Measurements from ENCODE around the gene TMEM30A.

The TMEM30A gene

DNA sequence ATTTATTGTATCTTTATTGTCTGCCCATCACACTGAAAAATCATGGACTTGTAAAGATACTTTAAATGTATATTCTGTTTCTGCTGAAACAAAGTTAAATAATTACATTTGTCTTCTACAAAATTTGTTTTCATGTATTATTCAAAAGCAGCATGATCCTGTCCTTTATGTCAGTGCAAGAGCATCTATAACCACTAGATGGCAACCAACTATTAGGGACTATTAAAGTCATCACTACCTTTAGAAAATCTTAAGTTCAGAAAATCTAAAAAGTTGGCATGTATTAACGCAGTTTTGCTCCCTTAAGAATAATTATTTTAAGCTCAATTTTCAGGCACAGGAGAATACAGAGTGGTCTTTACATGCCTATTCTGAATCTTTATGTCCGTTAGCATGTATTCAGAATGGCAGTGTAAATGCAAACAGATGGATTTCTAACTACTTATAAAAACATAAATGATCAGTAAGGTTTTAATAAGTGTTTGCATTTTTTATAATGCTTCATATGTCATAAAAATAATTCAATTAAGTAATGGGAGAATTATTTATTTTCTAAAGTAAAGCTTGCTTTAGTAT, 17.8 kb downstream of the TMEM30A start:
- WGBS (ENCODE audit: insufficient coverage, insufficient read length): no CpG with 5 or more reads among the region's 2 CpGs
- peaks cover 2% of the 10 kb centered on the region; the same call in 1 of the 2 replicates for H3K4me1 ChIP-seq (ENCODE audit: control insufficient read depth, insufficient read depth, low read length)
- H3K27ac ChIP-seq (ENCODE audit: low read length): no peak overlapping the region
- no peaks in the 10 kb centered on the region for H3K9me3 ChIP-seq (ENCODE audit: control insufficient read depth, insufficient read depth, low read length)
- no peaks in the 10 kb centered on the region for H3K36me3 ChIP-seq (ENCODE audit: control insufficient read depth, insufficient read depth, low read length)
- no peak overlapping the region for H3K4me3 ChIP-seq (ENCODE audit: low read length)
- no peak for DNase-seq (ENCODE audit: low read depth, low spot score)
- H3K27me3 ChIP-seq (ENCODE audit: control insufficient read depth, insufficient read depth, low read length): no peaks in the 10 kb centered on the region

DNA sequence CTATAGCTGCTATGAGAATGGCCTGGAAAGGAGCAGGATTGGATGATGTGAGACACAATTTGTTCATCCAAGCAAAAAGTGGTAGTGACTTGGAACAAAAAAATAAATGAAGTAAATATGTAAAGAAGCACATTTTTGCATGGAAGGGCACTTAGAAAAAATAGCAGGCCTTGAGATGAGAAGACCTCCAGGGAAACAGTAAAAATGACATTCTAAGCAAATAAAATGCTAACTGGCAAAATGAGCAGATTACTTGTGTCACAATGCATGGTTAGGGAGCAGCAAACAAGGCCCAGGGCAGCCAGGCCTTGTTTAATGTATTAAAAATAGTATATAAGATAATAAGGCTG, 21.2 kb downstream of the TMEM30A start:
- H3K4me3 ChIP-seq (ENCODE audit: low read length): no peak overlapping the region
- H3K9me3 ChIP-seq (ENCODE audit: control insufficient read depth, insufficient read depth, low read length): no peaks in the 10 kb centered on the region
- no peak for DNase-seq (ENCODE audit: low read depth, low spot score)
- no peak overlapping the region for H3K27ac ChIP-seq (ENCODE audit: low read length)
- no peaks in the 10 kb centered on the region; the same call in 1 of the 2 replicates for H3K36me3 ChIP-seq (ENCODE audit: control insufficient read depth, insufficient read depth, low read length)
- H3K27me3 ChIP-seq (ENCODE audit: control insufficient read depth, insufficient read depth, low read length): no peaks in the 10 kb centered on the region
- H3K4me1 ChIP-seq (ENCODE audit: control insufficient read depth, insufficient read depth, low read length): peaks cover under 1% of the 10 kb centered on the region; the same call in 1 of the 2 replicates

DNA sequence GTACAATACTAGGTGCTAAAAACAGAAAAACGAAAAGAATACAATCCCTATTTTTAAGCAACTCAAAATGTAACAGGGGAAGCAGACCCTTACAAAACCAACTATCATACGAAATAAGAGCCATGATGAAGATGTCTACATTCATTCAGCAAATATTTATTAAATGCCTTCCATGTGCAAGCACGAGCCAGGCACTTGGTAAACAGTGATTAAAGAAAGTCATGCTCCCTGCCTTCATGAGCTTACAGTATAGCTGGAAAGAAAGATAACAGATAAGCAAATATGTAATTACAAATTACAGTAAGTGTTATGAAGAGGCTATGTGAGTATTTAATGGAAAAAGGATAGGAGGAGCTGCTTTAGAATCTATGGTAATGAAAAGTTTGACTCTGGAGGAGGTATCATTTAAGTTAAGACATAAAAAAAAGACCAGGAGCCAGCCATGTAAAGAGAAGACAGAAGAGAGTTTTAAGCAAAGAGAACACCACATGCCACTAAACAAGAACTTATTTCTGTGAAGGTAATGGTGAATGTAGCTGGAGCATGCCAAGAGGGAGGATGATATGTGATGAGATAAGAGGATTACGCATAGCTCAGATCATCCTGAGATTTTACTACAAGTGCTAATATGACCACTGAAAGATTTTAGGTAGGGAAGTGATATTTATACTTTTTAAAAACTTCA, 21.7 kb downstream of the TMEM30A start:
- WGBS (ENCODE audit: insufficient coverage, insufficient read length): no CpG with 5 or more reads among the region's 4 CpGs
- Histone ChIP-seq H3K27me3 (ENCODE audit: control insufficient read depth, insufficient read depth, low read length) (no peaks in the 10 kb centered on the region), H3K36me3 (ENCODE audit: control insufficient read depth, insufficient read depth, low read length) (no peaks in the 10 kb centered on the region; the same call in 1 of the 2 replicates), H3K9me3 (ENCODE audit: control insufficient read depth, insufficient read depth, low read length) (no peaks in the 10 kb centered on the region), H3K27ac (ENCODE audit: low read length) (no peak overlapping the region), H3K4me1 (ENCODE audit: control insufficient read depth, insufficient read depth, low read length) (no peaks in the 10 kb centered on the region), H3K4me3 (ENCODE audit: low read length) (no peak overlapping the region)
- DNase-seq (ENCODE audit: low read depth, low spot score): no peak

DNA sequence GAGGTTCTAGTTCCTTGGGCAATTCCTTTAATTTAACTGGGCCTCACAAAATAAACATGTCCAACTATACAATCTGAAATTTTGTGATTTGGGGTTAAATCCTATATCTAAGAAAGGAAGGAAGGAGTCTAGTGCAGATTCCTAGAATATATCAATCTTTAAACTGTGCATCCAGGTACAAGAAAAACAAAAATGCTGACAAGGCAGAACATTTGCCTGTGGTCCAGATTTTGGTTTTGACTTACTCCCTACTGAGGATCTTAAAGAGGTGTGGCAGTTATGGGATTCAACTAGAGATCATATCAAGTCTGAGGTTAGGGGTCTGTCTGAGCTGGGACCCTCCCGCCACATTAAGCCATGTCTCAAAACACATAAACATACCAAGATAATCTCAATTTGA, 23.3 kb downstream of the TMEM30A start:
- WGBS (ENCODE audit: insufficient coverage, insufficient read length): no CpG with 5 or more reads among the region's 1 CpG
- H3K9me3 ChIP-seq (ENCODE audit: control insufficient read depth, insufficient read depth, low read length): no peaks in the 10 kb centered on the region
- no peak overlapping the region for H3K27ac ChIP-seq (ENCODE audit: low read length)
- no peaks in the 10 kb centered on the region for H3K27me3 ChIP-seq (ENCODE audit: control insufficient read depth, insufficient read depth, low read length)
- peaks cover 2% of the 10 kb centered on the region; the same call in 1 of the 2 replicates for H3K36me3 ChIP-seq (ENCODE audit: control insufficient read depth, insufficient read depth, low read length)
- no peak for DNase-seq (ENCODE audit: low read depth, low spot score)
- no peaks in the 10 kb centered on the region for H3K4me1 ChIP-seq (ENCODE audit: control insufficient read depth, insufficient read depth, low read length)
- no peak overlapping the region for H3K4me3 ChIP-seq (ENCODE audit: low read length)

DNA sequence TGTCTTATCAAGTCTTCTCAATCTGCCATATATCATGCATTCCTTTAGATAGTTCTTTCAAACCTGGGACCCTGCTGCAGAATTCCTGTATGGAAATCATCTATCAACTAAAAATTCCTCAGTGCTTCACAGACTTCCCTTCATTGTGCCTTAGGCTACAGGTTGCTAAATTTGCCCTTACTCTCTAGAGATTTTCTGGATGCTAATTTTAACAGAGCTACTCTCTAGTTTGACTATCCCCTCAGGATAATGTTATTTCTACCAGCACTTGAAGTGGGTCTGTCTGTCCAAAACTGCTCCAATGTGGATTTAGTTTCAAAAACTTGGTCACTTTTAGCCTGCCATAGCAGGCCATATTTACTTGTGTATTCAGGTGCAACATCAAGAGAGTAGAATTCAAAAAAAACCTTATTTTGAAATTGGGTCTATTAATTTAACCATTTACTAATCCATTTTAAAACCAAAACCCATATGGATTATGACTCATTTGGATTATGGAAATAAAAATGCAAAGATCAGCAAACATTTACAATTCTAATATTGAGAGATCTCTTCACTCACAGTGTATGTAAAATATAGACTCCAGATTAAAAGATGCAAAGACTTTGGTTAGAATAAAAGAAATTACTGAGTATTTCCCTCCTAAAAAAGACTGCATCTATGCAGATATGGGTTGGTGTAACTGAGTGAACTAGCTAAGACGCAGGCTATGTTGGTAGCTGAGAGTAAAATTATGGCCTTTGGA, 27.1 kb downstream of the TMEM30A start:
- Histone ChIP-seq H3K9me3 (ENCODE audit: control insufficient read depth, insufficient read depth, low read length) (no peaks in the 10 kb centered on the region), H3K4me3 (ENCODE audit: low read length) (no peak overlapping the region), H3K27me3 (ENCODE audit: control insufficient read depth, insufficient read depth, low read length) (no peaks in the 10 kb centered on the region), H3K4me1 (ENCODE audit: control insufficient read depth, insufficient read depth, low read length) (no peaks in the 10 kb centered on the region), H3K36me3 (ENCODE audit: control insufficient read depth, insufficient read depth, low read length) (peaks cover 2% of the 10 kb centered on the region; the same call in 1 of the 2 replicates), H3K27ac (ENCODE audit: low read length) (no peak overlapping the region)
- WGBS (ENCODE audit: insufficient coverage, insufficient read length): no CpG with 5 or more reads among the region's 1 CpG
- no peak for DNase-seq (ENCODE audit: low read depth, low spot score)

DNA sequence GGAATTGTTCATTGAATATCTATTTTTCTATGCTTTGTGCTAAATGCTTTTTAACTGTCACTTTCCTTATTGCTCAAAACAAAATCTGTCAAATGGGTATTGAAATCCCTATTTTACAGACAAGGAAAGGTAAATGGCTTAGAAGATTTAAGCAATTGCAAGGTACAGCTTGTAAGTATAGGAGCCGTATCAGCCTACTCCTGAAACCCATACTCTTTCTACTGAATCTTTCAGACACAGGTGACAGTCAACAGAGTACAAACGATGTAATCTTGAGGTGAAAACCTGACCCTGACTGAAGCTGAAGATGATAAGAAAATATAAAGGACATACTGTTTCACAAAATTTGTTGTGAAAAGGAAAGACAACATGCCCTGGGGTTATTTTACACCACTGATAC, 34.0 kb downstream of the TMEM30A start:
- WGBS (ENCODE audit: insufficient coverage, insufficient read length): no CpG with 5 or more reads among the region's 2 CpGs
- no peaks in the 10 kb centered on the region for H3K27me3 ChIP-seq (ENCODE audit: control insufficient read depth, insufficient read depth, low read length)
- 0 out of 2 replicates have a peak, but pooled peaks cover 2% of the 10 kb centered on the region for H3K4me1 ChIP-seq (ENCODE audit: control insufficient read depth, insufficient read depth, low read length)
- H3K4me3 ChIP-seq (ENCODE audit: low read length): no peak overlapping the region
- no peak for DNase-seq (ENCODE audit: low read depth, low spot score)
- H3K27ac ChIP-seq (ENCODE audit: low read length): no peak overlapping the region
- no peaks in the 10 kb centered on the region for H3K9me3 ChIP-seq (ENCODE audit: control insufficient read depth, insufficient read depth, low read length)
- H3K36me3 ChIP-seq (ENCODE audit: control insufficient read depth, insufficient read depth, low read length): no peaks in the 10 kb centered on the region

DNA sequence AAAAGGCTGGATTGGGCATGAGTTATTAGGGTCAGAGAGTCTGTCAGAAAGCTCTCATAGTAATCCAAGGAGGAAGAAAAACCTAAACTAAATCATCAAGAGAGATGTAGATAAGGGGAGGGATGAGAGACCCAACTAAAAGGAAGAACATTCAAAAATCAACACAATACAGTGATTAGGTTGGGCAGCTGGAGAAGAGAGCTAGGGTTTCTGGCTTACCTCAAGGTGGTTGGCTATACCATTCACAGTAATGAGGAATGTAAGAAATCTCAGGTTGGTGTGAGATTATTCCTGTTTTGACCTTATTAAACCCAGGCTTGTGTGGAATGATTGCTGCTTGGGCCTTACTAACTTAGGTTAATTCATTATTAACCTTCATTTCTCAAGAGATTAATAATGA, 34.8 kb downstream of the TMEM30A start:
- no peaks in the 10 kb centered on the region for H3K27me3 ChIP-seq (ENCODE audit: control insufficient read depth, insufficient read depth, low read length)
- no peaks in the 10 kb centered on the region for H3K36me3 ChIP-seq (ENCODE audit: control insufficient read depth, insufficient read depth, low read length)
- no peak overlapping the region for H3K4me3 ChIP-seq (ENCODE audit: low read length)
- H3K27ac ChIP-seq (ENCODE audit: low read length): no peak overlapping the region
- H3K9me3 ChIP-seq (ENCODE audit: control insufficient read depth, insufficient read depth, low read length): no peaks in the 10 kb centered on the region
- 0 out of 2 replicates have a peak, but pooled peaks cover 2% of the 10 kb centered on the region for H3K4me1 ChIP-seq (ENCODE audit: control insufficient read depth, insufficient read depth, low read length)
- DNase-seq (ENCODE audit: low read depth, low spot score): no peak

DNA sequence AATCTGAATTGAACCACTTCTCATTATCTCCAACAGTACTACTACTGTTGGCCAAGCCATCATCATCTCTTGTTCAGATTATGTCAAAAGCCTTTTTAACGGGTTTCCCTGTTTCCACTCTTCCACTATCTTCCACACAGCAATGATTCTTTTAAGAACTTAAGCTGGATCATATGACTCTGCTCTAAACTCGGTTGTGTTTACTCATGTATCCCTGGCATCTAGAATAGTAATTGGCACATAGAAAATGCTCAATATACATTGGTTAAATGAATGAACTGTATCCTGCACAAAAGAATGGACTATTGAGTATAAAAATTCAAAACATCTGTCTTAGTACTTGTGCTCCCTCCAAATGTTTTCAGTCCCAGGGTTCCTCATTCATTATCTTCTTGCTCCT, 38.2 kb downstream of the TMEM30A start:
- no peak overlapping the region for H3K27ac ChIP-seq (ENCODE audit: low read length)
- WGBS (ENCODE audit: insufficient coverage, insufficient read length): no CpG with 5 or more reads among the region's 2 CpGs
- H3K36me3 ChIP-seq (ENCODE audit: control insufficient read depth, insufficient read depth, low read length): no peaks in the 10 kb centered on the region
- H3K4me1 ChIP-seq (ENCODE audit: control insufficient read depth, insufficient read depth, low read length): no peaks in the 10 kb centered on the region
- no peaks in the 10 kb centered on the region for H3K9me3 ChIP-seq (ENCODE audit: control insufficient read depth, insufficient read depth, low read length)
- no peak overlapping the region for H3K4me3 ChIP-seq (ENCODE audit: low read length)
- H3K27me3 ChIP-seq (ENCODE audit: control insufficient read depth, insufficient read depth, low read length): no peaks in the 10 kb centered on the region
- DNase-seq (ENCODE audit: low read depth, low spot score): no peak

DNA sequence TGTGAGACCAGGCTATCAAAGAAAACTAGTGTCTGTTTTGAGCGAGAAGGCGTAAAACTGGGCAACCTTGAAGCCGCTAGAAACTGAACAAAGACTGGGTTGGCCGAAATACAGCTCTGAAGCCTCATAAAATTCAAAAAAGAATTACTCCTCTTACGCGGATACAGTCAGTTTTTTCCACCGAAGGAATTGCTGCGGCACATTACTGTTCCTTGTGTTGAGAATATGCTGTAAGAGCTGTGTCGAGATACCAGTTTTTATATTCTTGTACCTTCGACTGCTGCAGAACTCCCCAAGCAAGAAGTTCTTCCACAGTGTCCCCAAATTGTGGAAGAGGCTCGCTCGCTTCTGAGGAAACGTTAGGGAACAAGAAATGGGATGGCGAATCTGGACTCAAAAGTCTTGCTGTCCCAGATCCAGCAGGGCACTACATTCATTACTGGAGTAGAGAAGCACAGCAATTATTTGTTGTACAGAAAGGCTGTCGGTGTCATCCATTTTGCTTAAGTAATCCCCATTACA, 40.5 kb downstream of the TMEM30A start:
- WGBS (ENCODE audit: insufficient coverage, insufficient read length): no CpG with 5 or more reads among the region's 15 CpGs
- no peak for DNase-seq (ENCODE audit: low read depth, low spot score)
- H3K4me3 ChIP-seq (ENCODE audit: low read length): peak overlapping the region; percentile 54; the same call in 1 of the 2 replicates
- H3K4me1 ChIP-seq (ENCODE audit: control insufficient read depth, insufficient read depth, low read length): no peaks in the 10 kb centered on the region
- H3K36me3 ChIP-seq (ENCODE audit: control insufficient read depth, insufficient read depth, low read length): peaks cover 1% of the 10 kb centered on the region; the same call in 1 of the 2 replicates
- no peak overlapping the region for H3K27ac ChIP-seq (ENCODE audit: low read length)
- no peaks in the 10 kb centered on the region for H3K9me3 ChIP-seq (ENCODE audit: control insufficient read depth, insufficient read depth, low read length)
- H3K27me3 ChIP-seq (ENCODE audit: control insufficient read depth, insufficient read depth, low read length): no peaks in the 10 kb centered on the region

DNA sequence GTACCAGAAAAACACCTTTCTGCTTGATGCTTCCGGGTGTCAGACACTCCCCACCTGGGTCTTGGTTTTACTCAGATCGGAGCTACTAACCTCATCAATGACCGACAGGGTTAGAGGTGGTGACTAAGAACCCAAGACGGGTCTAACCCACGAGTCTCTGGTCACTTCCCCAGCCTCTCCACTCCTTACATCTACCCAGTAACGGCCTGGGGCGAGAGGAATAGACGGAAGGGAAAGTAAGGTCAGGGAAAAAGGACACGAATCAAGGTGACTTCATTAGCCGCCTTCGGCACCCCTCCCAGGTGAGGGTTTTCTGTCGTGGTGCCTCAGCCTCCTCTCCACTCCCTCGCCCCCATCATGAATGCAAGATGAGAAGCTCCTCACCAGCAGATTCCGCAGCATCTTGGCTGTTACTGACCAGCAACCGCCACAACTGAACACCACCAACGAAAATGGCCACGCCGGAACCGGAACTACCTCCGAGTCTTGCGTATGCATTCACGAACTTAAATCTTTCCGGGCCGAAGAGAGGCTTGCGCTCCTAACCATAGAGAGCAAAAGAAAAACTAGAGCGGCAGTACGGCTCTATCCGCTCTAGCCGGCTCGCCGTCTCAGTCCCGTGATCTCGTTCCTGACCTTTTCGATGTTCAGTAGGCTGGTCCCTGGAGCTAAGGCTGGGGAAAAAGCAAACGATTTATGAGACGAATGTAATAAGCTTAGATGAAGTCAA, 41.1 kb downstream of the TMEM30A start, which contains the start of gene COX7A2:
Gene COX7A2, minus strand, starts transcription at position 469 of the 730 bp plus-strand sequence. Its CDS starts 67 bp downstream, at position 402.
- no CpG with 5 or more reads among the region's 36 CpGs for WGBS (ENCODE audit: insufficient coverage, insufficient read length)
- Histone ChIP-seq H3K27me3 (ENCODE audit: control insufficient read depth, insufficient read depth, low read length) (no peaks in the 10 kb centered on the region), H3K36me3 (ENCODE audit: control insufficient read depth, insufficient read depth, low read length) (peaks cover 6% of the 10 kb centered on the region; the same call in 1 of the 2 replicates), H3K4me3 (ENCODE audit: low read length) (peak within 1 kb of the TSS; percentile 54), H3K4me1 (ENCODE audit: control insufficient read depth, insufficient read depth, low read length) (no peaks in the 10 kb centered on the region), H3K9me3 (ENCODE audit: control insufficient read depth, insufficient read depth, low read length) (no peaks in the 10 kb centered on the region), H3K27ac (ENCODE audit: low read length) (no peak within 1 kb of the TSS)
- peak; percentile 92 for DNase-seq (ENCODE audit: low read depth, low spot score)
